ENCODE data around the gene XBP1. TPM values are rescaled to one million over a fixed set of nuclear protein-coding genes. Genes with fewer than 3 reads are reported as not detected.

The XBP1 gene
- total and polyA plus RNA-seq, 2 of the 13 experiments (the other 11 are each of a cell fraction or from before 2014, with no cell fraction given), result 416 to 427 TPM

GRCh38 chr22:28819253-28820096 lies 19.1 kb upstream of the XBP1 start:
- Histone ChIP-seq H3K9ac (ENCODE audit: insufficient read depth, low read depth, low read length) (peak overlapping the region; percentile 76), H3K4me1 (ENCODE audit: insufficient read depth, low read length) (peaks cover 100% of the 10 kb centered on the region), H3K4me3 (replicated peaks in 1 of 3; ENCODE audit: insufficient read depth in 1 of 3, low read depth in 2 of 3, low read length in 3 of 3) (peak overlapping the region in 2 of 3 experiments; percentile 5 to 42; a peak in 3 of 6 replicates), H3K79me2 (ENCODE audit: insufficient read depth, low read length) (peaks cover 4% of the 10 kb centered on the region), H3K9me3 (ENCODE audit: low read length) (no peaks in the 10 kb centered on the region), H2AFZ (ENCODE audit: low read length) (no peak overlapping the region), H3K36me3 (replicated peaks in 1 of 2; ENCODE audit: control insufficient read depth in 1 of 2, insufficient read depth in 2 of 2, low read length in 2 of 2) (no peaks in the 10 kb centered on the region), H3K27ac (ENCODE audit: extremely low read length, insufficient read depth, low read length) (peak overlapping the region; percentile 91), H3K4me2 (ENCODE audit: low read depth, low read length) (peak overlapping the region; percentile 77), H4K20me1 (ENCODE audit: insufficient read depth, low read length) (no peaks in the 10 kb centered on the region), H3K27me3 (ENCODE audit: control insufficient read depth in 1 of 2, insufficient read depth in 2 of 2, low read length in 2 of 2) (no peaks in the 10 kb centered on the region)
- in situ Hi-C loops (cut with HindIII; ENCODE audit: extremely low pct_ligation_motif_present, low pct_unique_long_range_greater_than_20kb) (loop anchor here (10.0 kb wide), 1 partner anchor 215 kb away; no protein-coding TSS in a partner anchor), intact Hi-C loops (cut with micrococcal nuclease; ENCODE audit: unreplicated experiment) (no loop called here)
- DNase-seq (ENCODE audit: low spot score), result peak; percentile 91
- 0% methylated on average over 5 of the region's 5 CpGs for WGBS (ENCODE audit: low lambda C conversion rate)
- BruUV-seq (replicated peaks), result no TSS peak
- CTCF ChIA-PET (ENCODE audit: low intra/inter-chr PET ratio, low total read pairs), result no interaction called here
- peak; percentile 83 for FAIRE-seq
- POLR2A ChIA-PET, result interaction anchor here (0.9 to 18.2 kb wide), 13 partner anchors 10 to 278 kb away, joined by 3 to 945 read pairs (median 4); partner anchors contain the start of genes CCDC117, CHEK2, HSCB and XBP1
- ATAC-seq, result peak; percentile 83
- TF ChIP-seq, protein P1, sequence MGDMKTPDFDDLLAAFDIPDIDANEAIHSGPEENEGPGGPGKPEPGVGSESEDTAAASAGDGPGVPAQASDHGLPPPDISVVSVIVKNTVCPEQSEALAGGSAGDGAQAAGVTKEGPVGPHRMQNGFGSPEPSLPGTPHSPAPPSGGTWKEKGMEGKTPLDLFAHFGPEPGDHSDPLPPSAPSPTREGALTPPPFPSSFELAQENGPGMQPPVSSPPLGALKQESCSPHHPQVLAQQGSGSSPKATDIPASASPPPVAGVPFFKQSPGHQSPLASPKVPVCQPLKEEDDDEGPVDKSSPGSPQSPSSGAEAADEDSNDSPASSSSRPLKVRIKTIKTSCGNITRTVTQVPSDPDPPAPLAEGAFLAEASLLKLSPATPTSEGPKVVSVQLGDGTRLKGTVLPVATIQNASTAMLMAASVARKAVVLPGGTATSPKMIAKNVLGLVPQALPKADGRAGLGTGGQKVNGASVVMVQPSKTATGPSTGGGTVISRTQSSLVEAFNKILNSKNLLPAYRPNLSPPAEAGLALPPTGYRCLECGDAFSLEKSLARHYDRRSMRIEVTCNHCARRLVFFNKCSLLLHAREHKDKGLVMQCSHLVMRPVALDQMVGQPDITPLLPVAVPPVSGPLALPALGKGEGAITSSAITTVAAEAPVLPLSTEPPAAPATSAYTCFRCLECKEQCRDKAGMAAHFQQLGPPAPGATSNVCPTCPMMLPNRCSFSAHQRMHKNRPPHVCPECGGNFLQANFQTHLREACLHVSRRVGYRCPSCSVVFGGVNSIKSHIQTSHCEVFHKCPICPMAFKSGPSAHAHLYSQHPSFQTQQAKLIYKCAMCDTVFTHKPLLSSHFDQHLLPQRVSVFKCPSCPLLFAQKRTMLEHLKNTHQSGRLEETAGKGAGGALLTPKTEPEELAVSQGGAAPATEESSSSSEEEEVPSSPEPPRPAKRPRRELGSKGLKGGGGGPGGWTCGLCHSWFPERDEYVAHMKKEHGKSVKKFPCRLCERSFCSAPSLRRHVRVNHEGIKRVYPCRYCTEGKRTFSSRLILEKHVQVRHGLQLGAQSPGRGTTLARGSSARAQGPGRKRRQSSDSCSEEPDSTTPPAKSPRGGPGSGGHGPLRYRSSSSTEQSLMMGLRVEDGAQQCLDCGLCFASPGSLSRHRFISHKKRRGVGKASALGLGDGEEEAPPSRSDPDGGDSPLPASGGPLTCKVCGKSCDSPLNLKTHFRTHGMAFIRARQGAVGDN (CRISPR knock-in tag; IDR thresholded peaks at IDR 0.05), result peak; percentile 65
- peak; percentile 84; the same call in 1 of the 2 replicates for TF ChIP-seq ZBTB7B (CRISPR knock-in tag; IDR thresholded peaks at IDR 0.05)
- TF ChIP-seq ZNF501 (CRISPR knock-in tag; IDR thresholded peaks at IDR 0.05), result peak; percentile 48; the same call in 1 of the 2 replicates
- 0 out of 2 replicates have a peak, but pooled peaks have one; percentile 32 for TF ChIP-seq NFKB2 (CRISPR knock-in tag; IDR thresholded peaks at IDR 0.05; ENCODE audit: borderline replicate concordance)
- no peak for TF ChIP-seq ZSCAN12 (CRISPR knock-in tag; IDR thresholded peaks at IDR 0.05)
- TF ChIP-seq, protein P2, sequence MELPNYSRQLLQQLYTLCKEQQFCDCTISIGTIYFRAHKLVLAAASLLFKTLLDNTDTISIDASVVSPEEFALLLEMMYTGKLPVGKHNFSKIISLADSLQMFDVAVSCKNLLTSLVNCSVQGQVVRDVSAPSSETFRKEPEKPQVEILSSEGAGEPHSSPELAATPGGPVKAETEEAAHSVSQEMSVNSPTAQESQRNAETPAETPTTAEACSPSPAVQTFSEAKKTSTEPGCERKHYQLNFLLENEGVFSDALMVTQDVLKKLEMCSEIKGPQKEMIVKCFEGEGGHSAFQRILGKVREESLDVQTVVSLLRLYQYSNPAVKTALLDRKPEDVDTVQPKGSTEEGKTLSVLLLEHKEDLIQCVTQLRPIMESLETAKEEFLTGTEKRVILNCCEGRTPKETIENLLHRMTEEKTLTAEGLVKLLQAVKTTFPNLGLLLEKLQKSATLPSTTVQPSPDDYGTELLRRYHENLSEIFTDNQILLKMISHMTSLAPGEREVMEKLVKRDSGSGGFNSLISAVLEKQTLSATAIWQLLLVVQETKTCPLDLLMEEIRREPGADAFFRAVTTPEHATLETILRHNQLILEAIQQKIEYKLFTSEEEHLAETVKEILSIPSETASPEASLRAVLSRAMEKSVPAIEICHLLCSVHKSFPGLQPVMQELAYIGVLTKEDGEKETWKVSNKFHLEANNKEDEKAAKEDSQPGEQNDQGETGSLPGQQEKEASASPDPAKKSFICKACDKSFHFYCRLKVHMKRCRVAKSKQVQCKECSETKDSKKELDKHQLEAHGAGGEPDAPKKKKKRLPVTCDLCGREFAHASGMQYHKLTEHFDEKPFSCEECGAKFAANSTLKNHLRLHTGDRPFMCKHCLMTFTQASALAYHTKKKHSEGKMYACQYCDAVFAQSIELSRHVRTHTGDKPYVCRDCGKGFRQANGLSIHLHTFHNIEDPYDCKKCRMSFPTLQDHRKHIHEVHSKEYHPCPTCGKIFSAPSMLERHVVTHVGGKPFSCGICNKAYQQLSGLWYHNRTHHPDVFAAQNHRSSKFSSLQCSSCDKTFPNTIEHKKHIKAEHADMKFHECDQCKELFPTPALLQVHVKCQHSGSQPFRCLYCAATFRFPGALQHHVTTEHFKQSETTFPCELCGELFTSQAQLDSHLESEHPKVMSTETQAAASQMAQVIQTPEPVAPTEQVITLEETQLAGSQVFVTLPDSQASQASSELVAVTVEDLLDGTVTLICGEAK (IDR thresholded peaks at IDR 0.05), result no peak
- TF ChIP-seq, protein P2 (CRISPR knock-in tag; IDR thresholded peaks at IDR 0.05), result 0 out of 2 replicates have a peak, but pooled peaks have one; percentile 12

Data from HepG2 (cell line).